GM21360 (cell line): ENCODE measurements around the gene DISC1.
A peak's percentile ranks its signal among the peaks of the same experiment; 100 is the strongest.
"Not testable (repeated sequence)": the region's sequence is repeated elsewhere in the genome, so short reads cannot be mapped to it uniquely, and the experiment has no call there.

Experiments used
- ATAC-seq: cut with Tn5 transposase; IDR thresholded peaks from one replicate; pipeline ENCODE4 v1.9.1; 2021; ENCODE audit warnings: mild to moderate bottlenecking, moderate library complexity; ENCODE audit not compliant: unreplicated experiment

DISC1 gene

DNA sequence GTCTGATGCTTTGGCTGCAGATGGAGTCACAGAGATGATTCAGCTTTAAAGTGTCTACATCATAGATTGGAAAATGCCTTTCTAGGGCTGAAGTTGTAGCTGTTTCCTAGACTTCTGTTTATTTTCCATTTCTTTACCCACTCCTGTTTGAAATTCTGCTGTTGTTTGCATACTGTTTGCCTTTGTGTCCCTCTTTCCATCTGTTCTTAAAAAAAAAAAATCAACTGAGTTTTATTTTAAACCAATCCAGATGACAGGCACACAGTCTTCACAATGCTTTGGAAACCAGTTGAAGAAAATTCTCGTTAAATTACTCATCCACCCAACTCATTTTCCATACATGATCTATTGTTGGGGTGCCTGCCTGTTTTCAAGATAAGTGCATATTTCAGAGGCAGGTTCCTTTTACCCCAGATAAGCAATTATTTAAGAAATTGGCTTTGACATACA, 245.9 kb downstream of the DISC1 start:
- no peak for ATAC-seq

DNA sequence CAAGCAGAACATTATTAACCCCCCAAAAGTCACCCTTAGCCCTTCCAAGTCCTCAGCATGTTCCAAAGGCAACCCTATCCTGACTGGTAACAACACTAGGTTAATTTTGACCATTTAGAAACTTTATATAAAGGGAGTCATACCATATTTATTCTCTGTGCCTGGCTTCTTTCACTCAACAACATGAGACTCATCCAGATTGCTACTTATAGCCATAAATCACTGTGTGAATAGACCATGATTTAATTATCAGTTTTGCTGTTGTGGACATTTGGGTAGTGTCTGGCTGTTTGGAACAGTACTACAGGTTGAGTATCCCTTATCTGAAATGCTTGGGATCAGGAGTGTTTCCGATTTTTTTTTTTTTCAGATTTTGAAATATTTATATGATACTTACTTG, 252.1 kb downstream of the DISC1 start:
- ATAC-seq, result no peak

DNA sequence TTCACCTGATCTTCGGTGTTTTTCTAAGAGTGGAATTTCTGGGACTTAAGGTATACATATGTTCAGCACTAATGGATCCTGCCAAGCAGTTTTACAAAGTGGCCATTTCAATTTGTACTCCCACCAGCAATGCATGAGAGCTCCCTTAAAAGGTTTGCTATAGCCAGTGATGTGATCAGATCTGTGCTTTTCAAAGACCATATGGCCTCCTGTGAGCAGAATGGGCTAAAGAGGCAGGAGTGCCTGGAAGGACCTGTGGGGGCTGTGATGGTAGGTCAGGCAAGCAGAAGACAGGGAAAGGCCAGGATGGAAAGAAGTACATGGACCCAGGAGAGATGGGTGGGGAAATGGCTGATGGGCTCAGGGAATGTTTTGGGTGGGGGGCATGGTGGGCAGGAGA, 252.7 kb downstream of the DISC1 start:
- ATAC-seq, result no peak

DNA sequence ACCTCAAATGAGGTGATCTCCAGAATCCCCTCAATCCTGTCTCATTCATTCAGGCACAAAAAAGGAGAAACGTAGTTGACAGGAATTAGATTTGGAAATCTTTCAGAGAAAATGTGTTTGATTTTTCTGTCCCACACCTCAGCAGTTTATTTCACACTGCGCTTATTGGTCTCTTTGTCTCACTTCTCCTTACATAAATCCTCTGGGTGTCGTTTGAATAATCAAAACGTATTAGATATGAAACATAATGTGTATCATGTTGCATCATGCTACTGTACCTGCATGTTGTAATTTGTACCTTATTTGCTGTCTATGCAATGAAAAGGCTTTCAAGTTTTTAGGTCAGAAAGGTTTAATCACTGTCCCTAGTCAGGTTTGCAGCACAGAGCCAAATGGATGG, 255.7 kb downstream of the DISC1 start:
- no peak for ATAC-seq

DNA sequence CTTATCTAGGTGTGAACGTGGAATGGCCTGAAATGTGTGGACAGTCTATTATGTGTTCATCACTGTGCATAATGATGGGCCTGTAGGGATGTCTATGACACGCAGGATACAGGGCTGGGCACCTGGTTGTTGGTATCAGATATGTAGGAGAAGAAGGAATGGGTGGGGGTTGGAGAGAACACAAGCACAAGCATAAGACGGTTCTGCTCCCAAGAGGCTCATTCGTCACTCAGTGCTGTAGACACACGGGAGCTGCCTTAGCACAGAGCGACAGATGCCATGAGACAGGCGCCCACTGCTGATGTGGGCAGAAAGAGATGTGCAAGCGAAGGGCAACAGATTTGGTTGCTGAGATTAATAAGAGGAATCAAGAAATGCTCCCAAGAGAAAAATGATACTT, 256.2 kb downstream of the DISC1 start:
- no peak for ATAC-seq

DNA sequence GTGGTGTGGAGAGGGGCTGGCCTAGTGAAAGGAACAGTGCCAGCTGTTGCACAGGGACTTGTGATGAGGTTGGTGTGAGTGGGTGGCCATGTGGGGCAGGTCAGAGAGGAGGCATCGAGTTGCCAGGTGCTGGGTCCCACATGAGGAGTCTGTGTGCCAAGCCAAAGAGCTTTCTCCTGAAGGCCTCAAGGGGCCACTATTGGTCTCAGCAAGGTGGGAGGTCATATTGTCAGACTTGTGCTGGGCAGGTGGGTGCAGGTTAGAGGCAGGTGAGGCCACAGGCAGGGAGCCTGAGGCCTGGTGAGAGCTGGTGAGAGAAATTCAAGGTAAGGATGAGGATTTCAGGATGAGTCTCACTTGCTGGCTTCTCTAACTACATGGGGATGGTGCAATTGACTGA, 256.8 kb downstream of the DISC1 start:
- no peak for ATAC-seq

DNA sequence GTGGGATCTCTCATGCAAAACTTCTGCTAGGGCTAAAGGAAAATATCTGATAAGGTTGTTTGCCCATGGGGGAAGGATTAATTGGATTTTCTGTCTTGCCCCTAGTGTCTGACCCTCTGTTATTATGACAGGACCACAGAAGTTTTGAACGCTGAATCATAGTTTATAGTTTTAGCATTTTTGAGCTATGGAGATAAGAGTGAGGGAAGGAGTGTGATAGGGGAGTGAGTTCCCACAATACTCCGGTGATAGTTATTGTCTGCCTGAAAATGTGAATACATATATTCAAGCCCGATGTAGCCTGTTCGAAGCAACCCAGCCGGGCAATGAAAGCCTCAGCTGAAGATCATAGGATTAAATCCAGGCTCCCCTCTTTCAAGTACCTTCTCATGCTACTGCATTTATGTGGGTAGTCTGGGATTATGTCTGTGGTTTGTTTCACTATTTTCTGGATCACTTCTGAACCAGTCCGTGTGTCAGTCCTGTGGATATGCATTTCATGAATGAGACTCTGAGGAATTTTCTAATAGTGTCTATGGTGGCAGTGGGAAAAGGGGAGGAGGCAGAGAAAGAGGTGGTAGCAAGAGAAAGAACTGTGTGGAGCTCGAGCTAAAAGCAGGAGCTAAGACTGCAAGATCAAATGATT, 258.7 kb downstream of the DISC1 start:
- no peak for ATAC-seq

DNA sequence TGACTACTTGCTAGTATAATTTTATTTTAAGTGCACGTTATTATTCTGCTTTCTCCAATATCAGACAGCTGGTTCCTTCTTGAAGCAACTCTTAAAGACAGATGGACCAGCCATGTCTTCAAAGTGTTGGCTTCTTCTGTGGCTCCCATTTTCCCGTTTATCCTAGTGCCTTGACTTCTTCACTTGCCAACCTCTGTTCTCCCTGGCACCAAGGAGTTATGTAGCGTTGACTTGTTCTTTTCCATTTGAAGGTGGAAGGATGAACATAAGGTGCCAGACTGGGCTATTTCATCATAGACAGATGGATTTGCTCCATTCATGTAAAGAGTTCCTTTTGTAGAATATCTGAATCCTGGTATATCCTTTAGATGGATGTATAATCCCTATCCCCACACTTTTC, 260.6 kb downstream of the DISC1 start:
- ATAC-seq, result no peak

DNA sequence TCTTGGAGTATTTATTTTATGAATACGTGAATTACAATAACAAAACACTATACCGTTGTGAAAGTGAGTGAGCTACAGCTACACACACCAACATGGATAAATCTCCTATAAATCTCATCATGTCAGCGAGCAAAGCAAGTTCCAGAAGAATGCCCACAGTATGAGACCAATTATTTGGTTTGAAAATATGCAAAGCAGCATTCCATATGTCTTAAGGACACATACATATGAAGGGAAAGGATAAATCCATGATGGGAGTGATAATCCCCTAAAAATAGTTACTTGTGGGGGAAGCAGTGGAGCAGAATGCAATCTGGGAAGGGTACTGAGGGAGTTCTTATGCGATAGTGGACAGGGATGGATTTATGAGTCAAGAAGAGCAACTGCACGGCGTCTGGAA, 261.3 kb downstream of the DISC1 start:
- no peak for ATAC-seq

DNA sequence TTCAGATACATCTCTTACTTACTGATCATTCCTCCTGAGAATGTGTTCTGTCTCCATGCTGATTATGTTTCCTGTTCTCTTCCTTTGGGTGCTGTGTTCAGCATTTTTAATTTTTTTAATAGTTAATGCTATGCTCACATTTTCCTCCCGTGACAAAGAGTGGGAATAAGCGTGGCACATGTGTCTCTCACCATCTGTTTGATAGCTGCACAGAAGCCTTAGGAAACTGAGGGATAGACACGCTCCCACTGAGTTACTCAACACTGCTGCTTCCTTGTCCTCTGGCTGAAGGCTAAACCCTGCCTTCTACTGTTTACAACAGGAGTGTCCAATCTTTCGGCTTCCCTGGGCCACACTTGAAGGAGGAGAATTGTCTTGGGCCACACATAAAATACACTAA, 264.2 kb downstream of the DISC1 start:
- ATAC-seq, result no peak

DNA sequence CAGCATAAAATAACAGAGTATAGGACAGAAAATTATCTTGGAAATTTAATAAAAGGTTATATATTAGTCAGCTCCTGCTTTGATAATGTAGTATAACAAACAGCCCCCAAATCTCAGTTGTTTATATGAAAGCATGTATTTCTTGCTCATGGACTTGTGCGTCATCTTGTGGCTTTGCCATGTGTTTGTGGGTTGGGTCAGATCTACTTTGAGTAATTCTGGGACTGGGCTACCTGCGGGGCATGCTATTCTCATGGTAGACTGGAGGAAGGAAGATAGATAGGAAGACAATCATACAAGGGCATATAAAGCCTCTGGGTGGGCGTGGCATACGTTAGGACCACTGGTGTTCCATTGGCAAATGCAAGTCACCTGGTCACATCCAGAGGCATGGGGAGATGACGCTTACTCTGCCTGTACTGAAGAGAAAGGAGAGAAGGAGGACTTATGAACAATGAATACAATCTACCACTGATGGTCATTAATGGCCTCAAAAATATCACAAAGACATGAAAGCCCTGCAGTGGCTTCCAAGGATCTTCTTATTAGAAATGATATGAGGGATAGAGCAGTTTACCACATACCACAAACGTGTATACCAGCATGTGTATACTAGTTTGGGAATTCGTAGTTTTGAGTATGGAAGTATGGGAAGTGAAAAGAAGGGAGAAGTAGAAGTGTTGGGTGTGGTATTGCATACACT, 267.0 kb downstream of the DISC1 start:
- ATAC-seq, result no peak

DNA sequence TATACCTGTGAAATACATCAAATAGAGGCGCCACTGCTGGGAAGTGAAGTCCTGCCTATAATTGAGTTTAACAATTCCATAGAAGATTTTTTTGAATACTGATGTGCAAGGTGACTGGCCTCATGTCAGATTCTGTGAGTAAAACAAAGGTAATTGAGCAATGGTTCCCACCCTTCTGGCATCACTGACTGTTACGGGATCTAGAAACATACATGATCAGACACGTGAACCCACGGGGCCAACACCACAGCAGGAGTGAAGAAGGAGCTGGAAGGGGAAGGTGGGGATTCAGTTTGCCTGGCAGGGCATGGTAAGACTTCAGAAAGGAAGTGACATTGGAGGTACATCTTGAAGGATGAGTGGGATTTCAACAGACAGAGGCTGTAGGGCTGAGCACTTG, 270.2 kb downstream of the DISC1 start:
- ATAC-seq, result no peak

DNA sequence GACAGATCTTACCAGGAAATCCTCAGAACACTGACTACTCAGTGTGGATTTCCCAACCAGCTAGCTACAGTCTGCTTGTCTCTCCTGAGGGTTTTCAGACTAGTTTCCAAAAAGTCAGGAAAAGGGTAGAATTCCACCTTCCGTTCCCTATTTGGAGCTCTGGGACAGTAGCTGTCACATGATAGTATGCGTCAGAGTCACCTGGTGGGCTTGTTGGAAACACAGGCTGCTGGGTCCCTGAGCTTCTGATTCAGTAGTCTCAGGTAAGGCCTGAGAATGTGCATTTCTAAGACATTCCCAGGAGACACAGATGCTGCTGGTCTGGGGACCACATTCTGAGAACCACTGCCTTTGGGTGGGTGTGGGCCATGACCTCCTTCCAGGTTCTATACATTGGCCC, 272.5 kb downstream of the DISC1 start:
- no peak for ATAC-seq

DNA sequence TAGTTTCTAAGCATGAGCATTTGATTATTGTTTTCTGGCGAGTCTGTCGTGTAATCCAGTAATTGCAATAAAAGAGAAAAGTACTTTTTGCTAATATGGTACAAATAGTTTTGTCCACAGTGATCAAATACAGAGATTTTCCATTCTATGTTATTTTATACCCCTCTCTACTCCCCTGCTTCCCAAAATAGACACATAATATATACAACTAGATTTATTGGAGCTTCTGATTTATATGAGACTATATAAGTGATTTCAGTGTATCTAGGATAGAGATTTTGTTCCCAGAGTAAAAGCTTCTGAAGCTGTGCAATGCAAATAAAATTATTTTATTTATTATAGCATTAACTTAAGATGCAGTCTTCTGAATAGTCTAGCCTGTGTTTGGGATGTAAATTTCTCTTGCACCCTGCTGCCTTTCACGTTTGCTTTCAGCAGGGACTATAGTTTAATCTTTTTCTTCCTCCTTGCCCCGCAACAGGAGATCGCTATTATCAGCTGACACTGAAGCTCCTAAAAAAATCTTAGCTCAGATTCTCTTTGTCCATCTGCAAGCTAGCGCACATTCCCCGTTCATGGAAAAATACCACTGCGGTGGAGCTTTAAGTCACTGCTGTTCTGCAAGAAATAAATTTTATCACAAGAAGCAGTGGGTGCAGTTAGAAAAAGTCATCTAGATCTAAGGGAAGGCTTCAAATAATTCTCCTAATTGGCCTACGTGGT, 273.3 kb downstream of the DISC1 start:
- ATAC-seq, result no peak

DNA sequence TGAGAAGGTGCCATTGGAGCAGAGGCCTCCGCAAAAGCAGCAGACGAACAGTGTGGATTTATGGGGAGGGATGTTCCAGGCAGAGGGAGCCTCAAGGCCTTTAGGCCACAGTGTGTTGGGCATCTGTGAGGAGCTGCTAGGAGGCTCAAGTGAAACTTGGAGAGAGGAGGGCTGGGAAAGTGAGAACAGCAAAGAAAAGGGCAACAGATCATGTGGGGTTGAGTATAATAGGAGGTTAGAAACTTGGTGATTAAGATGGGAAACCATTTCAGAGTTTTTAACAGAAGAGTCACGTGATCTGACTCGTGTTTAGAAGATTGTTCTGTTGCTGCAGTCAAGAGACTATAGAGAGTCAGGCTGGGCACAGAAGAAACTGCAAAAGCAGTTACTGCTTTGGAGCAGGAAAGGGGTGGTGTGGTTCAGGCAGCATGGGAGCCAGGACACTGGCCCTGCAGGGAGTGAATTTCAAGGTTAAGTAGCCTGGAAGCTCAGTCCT, 277.0 kb downstream of the DISC1 start:
- no peak for ATAC-seq

DNA sequence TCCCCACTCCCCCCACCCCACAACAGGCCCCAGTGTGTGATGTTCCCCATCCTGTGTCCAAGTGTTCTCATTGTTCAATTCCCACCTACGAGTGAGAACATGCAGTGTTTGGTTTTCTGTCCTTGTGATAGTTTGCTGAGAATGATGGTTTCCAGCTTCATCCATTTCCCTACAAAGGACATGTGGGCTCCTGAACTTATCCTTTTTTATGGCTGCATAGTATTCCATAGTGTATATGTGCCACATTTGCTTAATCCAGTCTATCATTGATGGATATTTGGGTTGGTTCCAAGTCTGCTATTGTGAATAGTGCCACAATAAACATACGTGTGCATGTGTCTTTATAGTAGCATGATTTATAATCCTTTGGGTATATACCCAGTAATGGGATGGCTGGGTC, 280.7 kb downstream of the DISC1 start:
- ATAC-seq, result not testable (repeated sequence)

DNA sequence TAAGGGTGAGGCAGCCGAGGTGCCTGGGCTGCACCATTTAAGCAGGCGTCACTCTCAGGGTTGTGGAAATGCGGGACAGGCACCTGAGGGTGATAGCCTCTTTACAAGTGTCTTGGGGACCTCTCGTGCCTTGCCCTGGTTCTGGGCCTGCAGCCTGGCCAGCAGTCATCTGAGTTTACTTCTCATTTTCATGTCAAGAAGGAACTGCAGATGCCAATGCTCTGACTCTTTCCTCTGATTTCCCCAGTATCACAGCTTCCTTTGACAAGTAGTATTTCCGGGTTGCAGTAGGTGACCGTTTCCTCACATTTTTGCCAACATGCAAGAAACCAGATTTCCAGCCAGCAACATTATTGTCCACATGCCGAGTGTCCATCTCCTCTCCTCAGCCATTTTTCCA, 286.9 kb downstream of the DISC1 start:
- ATAC-seq, result no peak

DNA sequence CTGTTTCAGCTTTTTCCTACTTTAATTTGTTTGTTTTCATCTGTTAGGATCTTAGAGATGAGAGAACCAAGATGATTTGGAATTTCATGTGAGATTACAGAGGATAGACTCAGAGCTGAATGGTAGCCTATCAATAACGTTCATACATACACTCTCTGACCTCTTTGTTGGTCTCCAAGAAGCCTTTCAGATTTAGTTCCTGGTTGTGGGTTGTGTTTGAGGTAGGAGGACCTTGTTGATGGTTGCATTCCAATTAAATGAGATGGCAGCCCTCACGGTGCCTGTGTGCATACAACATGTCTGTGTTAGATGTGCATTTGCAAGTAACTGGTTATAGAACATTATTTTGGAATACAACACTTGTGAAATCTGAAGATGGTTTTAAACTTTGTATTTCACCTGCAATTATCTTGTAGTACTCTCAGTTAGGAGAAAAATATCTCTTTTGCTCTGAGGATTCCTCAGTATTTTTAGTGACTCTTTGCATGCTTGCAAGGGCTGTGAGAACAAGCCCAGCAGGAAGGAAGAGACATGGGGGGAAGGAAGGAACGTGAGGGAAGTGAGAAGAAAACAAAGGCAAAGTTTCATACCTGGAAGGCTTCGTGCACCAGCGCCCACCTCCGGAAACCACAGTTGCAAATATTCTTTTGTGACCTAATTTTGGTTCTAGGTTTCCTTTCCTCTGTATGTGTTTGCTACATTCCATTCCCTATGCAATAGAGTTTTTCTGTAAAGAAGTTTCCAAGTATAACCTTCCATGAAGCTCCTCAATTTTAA, 291.8 kb downstream of the DISC1 start:
- ATAC-seq, result peak; percentile 52

DNA sequence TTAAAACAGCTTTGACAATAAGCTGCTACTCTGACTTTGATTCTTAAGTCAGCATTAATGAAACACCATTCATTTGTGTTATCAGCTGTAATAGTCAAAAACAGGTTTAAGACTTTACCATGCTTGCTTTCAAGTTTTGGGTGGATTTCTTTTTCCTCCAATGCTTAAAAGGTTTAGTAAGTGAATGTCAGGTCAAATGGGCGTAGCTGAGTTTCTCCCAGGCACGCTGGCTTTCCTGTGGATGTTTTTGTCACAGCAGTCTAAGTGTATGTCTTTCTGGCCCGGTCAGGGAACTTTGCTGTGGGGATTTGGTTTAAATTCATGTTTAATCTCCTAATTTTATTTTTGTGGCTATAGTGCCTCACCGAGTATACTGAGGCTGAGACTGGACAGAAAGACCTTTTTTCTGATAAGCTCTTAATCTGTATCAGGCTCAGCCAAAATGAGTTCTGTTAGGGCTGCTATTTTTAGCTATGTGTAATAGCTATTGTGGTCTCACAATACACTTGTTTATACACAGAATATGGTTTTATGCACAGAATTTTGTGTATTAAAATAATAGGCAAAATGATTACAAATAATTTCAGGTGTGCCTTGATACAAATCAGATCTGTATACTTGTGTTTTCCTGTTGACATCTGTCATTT, 292.8 kb downstream of the DISC1 start:
- ATAC-seq, result no peak

DNA sequence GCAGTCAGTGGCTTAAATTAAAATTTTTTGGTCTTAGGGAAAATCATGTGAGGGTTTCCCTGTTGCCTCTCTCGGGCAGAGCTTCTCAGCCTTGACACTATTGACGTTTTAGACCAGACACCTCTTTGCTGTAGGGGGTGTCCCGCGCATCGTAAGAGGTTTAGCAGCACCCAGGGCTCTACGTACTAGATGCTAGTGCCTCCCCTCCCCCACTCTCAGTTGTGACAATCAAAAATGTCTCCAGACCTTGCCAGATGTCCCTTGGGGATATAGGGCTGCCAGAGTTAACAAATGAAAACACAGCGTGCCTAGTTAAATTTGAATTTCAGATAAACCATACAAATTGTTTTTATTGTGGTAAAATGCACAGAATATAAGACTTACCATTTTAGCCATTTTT, 293.3 kb downstream of the DISC1 start:
- no peak for ATAC-seq
